GM18508 (cell line): ENCODE measurements around the gene NPFF.
"Not testable (repeated sequence)": the region's sequence is repeated elsewhere in the genome, so short reads cannot be mapped to it uniquely, and the experiment has no call there.

ENCODE experiments used
- ATAC-seq: cut with Tn5 transposase; IDR thresholded peaks from one replicate; pipeline ENCODE4 v1.9.1; 2021; ENCODE audit warnings: moderate number of reproducible peaks; ENCODE audit not compliant: insufficient read depth, unreplicated experiment

NPFF gene

GRCh38 chr12:53497461-53497860, 9.8 kb downstream of the NPFF start:
- ATAC-seq, result no peak

- ATAC-seq, result no peak
These were observed 10.6 kb downstream of the NPFF start for GRCh38 chr12:53496752-53497032.

- no peak for ATAC-seq
These were observed 11.2 kb downstream of the NPFF start for GRCh38 chr12:53495903-53496751.

GRCh38 chr12:53493610-53494391, 13.5 kb downstream of the NPFF start:
- no peak for ATAC-seq

DNA sequence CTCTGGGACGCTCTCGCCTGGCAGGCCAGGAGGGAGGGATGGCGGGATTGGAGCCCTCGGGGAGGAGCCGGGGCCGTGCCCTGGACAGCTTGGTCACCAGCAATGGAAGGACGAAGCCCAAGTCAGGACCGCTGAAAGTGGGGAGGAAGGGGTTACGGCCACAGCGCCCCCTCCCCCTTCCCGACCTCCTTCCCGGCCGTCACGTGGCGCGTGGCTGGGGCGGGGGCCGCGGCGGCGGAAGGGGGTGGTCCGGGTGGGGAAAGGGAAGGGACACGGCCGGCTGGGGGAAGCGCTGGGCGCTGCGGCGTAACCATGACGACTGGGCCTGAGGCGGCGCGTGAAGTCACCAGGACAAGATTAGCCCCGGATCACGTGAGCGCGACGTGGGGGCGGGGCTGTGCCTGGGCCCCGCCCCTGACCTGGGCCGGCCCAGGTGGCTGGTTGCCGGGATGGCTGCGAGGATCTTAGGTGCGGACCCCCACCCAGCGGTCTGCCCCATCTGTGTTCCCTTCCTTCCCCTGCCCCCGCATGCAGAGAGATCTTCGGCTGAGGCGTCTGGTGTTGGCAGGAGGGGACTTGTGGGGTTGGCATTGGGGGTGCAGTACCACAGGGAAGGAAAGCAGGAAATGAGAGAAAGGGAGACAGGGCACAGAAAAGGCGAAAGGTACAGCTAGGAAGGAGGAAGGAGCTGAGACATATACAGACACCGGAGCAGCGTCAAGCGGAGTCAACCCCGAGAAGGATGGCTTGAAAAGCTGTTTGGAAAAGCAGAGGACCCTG, 14.3 kb downstream of the NPFF start:
- no peak for ATAC-seq

GRCh38 chr12:53492188-53492587, 15.1 kb downstream of the NPFF start:
- ATAC-seq, result no peak

DNA sequence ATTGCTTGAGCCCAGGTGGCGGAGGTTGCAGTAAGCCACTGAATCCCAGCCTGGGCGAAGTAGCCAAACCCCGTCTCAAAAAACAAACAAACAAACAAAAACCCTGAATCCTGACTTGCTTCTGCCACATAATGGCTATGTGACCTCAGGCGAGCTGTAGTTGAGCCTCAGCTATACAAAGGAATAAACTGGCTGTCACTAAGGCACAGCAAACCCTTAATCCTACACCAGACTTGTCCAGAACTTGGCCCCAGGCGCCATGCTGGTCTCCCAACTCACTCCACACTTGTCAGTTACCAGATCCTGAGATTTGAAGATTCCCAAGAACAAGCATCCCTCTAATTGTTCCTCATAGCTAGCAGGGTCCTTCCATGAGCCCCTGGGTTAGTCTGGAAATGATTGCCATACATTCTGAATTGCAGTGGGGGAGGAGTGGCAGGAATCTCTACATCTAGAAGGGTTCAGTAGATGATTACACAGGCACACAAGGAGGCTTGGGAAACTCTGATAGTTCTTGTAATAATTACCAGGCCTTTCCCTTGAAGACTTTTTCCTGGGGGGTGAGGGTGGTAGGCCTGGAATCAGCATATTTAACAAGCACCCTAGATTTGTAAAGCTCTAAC, 17.9 kb downstream of the NPFF start:
- ATAC-seq, result no peak

DNA sequence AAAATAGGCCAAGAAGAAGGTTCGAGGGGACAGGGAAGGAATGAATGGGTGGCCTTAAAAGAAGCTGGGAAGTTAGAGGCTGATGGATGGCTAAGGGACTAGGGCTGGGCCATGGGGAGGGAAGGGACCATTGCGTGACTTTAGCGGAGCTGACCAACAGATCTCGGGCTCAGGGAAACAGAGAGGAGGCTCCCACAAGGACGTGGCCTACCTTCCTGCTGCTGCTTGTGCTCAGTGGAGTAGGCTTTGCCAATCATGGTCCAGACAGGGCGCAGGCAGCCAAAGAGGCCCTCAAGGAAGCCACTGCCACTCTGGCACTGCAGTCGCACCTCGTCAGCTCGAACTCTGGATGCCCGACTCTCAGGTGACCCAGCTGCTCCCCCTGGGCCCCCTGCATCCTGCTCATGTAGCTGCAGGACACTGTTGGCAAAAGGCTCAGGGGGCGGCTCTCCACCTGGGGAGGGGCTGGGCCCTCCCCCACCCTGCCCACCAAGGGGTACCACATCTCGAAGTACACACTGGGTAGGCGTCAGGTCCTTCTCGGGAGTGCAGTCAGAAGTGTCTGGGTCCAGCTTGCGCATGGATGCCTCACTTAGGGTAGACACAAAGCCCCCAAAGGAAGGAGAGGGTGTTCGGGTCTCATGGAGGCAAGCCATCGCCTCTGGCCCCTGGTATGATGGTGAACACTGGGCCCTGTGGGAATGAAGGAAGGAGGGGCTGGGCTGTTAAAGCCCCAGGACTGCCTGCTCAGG, 20.4 kb downstream of the NPFF start:
- no peak for ATAC-seq

DNA sequence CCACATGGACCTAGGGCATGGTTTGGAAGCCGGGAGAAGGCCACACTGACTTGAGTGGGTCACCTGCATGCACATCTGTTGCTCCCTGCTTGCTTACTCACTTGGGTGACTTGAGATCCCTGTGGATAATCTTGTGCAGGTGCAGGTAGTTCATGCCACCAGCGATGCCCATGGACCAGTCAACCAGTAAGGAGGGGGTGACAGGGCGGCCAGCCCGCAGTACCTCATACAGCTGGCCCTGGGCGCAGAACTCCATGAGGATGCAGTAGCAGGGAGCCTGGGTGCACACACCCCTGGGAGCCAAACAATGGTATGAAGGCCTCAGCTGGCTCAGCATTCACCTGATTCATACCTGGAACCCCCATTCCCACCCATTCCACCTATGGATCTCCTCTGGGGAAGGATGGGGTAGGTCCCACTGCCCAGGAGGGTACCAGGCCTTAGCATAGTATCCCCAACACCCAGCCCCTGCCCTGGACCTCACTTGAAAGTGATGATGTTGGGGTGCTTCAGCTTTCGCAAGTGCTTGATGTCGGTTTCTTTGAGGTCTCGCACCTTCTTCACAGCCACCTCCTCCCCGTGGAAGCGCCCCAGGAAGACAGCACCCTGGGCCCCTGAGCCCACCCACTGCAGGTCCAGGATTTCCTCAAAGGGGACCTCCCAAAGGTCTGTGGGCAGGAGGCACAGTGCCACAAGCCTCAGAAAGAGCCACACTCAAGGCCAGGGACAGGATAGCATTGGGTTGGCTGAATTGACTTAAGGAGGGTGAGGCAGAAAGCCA, 21.1 kb downstream of the NPFF start:
- no peak for ATAC-seq

DNA sequence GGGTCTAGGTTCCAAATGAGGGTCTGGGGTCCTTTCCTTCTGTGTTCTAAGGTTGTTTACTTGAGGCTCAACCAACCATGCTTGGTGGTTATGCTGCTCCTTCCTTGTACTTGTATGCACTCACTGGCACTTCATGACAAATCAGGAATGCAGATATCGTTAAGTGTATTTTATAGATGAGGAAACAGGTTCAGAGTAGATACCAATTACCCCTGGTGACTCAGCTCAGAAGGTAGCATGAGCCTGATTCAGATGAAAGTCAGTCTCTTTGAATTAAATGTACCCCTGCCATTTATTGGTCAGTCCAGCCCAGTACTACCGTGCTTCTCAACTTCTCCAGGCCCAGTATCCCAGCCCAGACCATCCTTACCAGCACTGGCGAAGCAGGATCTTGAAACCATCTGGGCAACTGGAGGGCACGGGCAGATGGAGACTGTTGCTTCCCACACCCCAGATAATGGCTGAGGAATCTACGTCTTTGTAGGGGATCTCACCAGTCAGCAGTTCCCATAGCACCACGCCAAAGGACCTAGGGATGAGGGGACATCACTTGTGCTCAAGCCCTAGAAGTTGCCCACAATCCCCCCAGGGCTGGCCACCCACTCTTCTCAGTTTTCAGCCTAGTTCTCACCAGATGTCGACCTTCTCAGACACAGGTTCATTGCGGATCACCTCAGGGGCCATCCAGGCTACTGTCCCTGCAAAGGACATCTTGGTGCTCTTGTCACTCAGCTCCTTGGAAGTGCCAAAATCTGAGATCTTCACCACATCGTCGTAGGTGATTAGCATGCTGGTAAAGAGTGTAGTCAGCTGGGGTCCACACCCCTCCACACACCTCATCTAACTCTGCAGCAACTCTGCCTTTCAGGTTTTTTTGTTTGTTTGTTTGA, 22.4 kb downstream of the NPFF start:
- ATAC-seq, result no peak

- ATAC-seq, result no peak
These were observed 23.3 kb downstream of the NPFF start for GRCh38 chr12:53483979-53484377.

- no peak for ATAC-seq
These were observed 23.9 kb downstream of the NPFF start for GRCh38 chr12:53483225-53483978.

DNA sequence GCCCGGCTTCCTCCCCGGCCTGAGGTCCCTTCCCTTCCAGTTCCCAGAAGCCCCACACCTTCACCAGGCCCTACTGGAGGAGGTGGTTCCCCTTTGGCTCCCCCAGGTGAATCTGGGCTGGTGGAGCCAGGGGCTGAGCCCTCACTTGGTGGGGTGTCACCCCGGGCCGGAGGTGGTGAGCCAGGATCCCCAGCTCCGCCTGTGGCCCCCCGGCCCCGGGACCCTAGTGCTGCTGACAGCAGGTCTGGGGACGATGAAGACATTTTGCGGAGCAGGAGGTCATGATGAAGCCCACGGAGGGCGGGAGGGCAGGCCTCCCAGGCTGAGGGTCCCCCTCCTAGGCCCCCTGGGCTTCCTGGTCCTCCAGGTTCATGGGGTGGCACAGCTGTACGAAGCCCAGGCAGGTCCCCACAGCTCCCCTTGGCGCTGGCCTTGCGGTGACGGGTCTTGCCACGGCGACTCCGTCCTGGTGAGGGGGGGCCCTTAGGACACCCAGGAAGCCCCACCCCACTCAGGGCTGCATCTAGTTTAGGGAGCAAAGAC, 24.6 kb downstream of the NPFF start:
- ATAC-seq, result no peak

DNA sequence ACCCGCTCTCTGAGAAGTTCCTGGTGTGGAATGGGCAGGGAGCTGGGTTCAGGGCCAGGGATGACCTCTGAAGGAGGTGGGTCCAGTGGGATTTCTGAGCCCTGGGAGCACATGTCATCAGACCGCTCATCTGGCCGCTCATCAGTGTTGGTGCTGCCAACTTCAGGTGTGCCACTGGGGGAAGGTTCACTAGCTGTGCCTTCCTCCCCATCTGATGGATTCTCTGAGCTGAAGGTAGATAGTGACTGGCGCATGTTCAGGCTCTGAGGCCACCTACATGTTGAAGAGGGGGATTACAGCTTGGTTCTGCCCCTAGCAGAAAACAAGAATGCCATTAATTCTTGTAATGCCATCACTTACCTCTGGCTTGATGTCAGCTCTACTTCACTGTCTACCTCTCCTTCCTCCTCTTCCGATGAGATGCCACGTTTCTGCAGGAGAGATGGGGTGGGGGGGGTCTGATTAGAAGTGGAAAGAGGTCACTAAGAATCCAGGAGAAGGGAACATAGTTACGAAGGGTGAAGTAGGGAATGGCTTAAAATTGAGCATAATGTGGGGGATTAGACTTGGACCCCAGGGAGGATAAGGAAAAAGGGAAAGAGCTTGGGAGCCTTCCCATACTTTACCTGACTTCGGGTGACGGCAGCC, 25.2 kb downstream of the NPFF start:
- no peak for ATAC-seq

- not testable (repeated sequence) for ATAC-seq
These were observed 25.8 kb downstream of the NPFF start for GRCh38 chr12:53481458-53481857.

DNA sequence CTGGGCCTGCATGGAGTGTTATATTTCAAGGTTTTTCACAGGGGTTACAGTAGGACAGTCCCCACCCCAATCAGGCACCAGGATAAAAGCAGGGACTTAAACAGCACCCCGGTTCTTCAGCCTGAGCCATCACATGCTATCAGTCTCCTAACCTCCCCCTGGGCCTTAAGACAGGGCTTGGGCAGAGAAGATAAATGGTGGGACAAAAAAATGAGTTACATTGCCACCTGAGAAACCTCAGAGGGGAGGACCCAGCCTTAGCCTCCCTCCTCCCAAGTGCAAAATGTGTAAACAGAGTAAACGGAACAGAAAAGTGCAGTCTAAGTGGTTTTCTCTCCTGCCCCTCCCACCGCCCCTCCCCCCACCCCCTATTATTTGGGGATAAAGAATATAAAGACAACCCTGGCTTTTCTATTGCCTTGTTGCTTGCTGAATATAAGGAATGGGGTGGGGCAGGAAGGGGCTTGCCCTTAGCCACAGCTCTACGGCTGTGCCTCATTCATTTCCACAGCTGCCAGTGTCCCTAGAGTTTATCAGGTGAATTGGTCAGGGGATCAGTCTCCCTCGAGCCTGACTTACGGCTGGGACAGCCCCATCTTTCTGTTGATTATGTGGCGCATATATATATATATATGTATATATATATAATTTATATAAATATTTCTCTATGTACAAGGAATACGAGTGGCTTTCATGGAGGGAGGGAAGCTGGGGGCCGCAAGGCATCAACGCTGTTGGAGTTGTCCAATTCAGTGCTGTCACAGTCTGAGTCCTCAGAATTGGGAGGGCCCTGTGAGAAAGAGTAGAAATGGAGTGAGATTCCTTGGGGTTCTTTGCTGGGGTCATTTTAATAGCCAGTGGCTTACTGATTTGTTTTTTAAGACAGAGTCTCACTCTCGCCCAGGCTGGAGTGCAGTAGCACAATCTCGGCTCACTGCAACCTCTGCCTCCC, 26.5 kb downstream of the NPFF start:
- ATAC-seq, result no peak
